H9 (cell line): Measurements from ENCODE around the gene PAK5. TPM values are rescaled to one million over a fixed set of nuclear protein-coding genes. Genes with fewer than 3 reads are reported as not detected.

Experiments used
- DNase-seq: peaks from one replicate; pipeline ENCODE4 v3.0.0-alpha.2; 2017
- H2AFZ ChIP-seq: one replicate; pipeline ENCODE4 v1.6.1; 2013; ENCODE audit warnings: mild to moderate bottlenecking, low read length, control low read depth, moderate library complexity
- H2AK5ac ChIP-seq: 2 replicates; pipeline ENCODE4 v1.6.1; 2013; ENCODE audit warnings: low read length, control low read depth, mixed read lengths; ENCODE audit not compliant: insufficient read length
- H2BK120ac ChIP-seq: one replicate; pipeline ENCODE4 v1.6.1; 2013; ENCODE audit warnings: low read depth, mild to moderate bottlenecking, low read length, control low read depth, inconsistent platforms; ENCODE audit not compliant: poor library complexity, severe bottlenecking
- H2BK12ac ChIP-seq: 2 replicates; pipeline ENCODE4 v1.6.1; 2013; ENCODE audit warnings: low read length, control low read depth, mixed read lengths, low read depth; ENCODE audit not compliant: insufficient read length
- H2BK15ac ChIP-seq: 2 replicates; pipeline ENCODE4 v1.6.1; 2013; ENCODE audit warnings: low read depth, low read length, control low read depth
- H2BK20ac ChIP-seq: one replicate; pipeline ENCODE4 v1.6.1; 2013; ENCODE audit warnings: low read depth, mild to moderate bottlenecking, low read length, control low read depth, inconsistent platforms; ENCODE audit not compliant: poor library complexity, severe bottlenecking
- H2BK5ac ChIP-seq: 2 replicates; pipeline ENCODE4 v1.6.1; 2013; ENCODE audit warnings: low read length, control low read depth, mixed read lengths; ENCODE audit not compliant: insufficient read length
- H3K14ac ChIP-seq: 2 replicates; pipeline ENCODE4 v1.6.1; 2013; ENCODE audit warnings: low read length, control low read depth; ENCODE audit not compliant: insufficient read depth
- H3K18ac ChIP-seq: 2 replicates; pipeline ENCODE4 v1.6.1; 2013; ENCODE audit warnings: low read depth, mild to moderate bottlenecking, mixed read lengths, low read length, control low read depth; ENCODE audit not compliant: insufficient read length
- H3K23ac ChIP-seq: 2 replicates; pipeline ENCODE4 v1.6.1; 2013; ENCODE audit warnings: low read length, control low read depth, mixed read lengths, low read depth; ENCODE audit not compliant: insufficient read length
- H3K23me2 ChIP-seq: 2 replicates; pipeline ENCODE4 v1.6.1; 2013; ENCODE audit warnings: low read depth, mild to moderate bottlenecking, mixed read lengths, low read length, control low read depth; ENCODE audit not compliant: insufficient read length, poor library complexity, severe bottlenecking
- H3K27ac ChIP-seq: 2 replicates; pipeline ENCODE4 v1.5.1; 2013; ENCODE audit warnings: low read length, control low read depth, mixed read lengths, low read depth; ENCODE audit not compliant: insufficient read length
- H3K27me3 ChIP-seq: 2 replicates; pipeline ENCODE4 v1.6.1; 2013; ENCODE audit warnings: low read length, control low read depth, inconsistent platforms; ENCODE audit not compliant: insufficient read depth
- H3K4ac ChIP-seq: 2 replicates; pipeline ENCODE4 v1.6.1; 2013; ENCODE audit warnings: low read depth, mild to moderate bottlenecking, control low read depth, inconsistent platforms, low read length, moderate library complexity
- H3K4me1 ChIP-seq: 2 replicates; pipeline ENCODE4 v1.6.1; 2013; ENCODE audit warnings: low read length, control low read depth, inconsistent platforms; ENCODE audit not compliant: insufficient read depth
- H3K4me2 ChIP-seq: 2 replicates; pipeline ENCODE4 v1.6.1; 2013; ENCODE audit warnings: low read length, control low read depth, mixed read lengths; ENCODE audit not compliant: insufficient read length, insufficient read depth
- H3K56ac ChIP-seq: 2 replicates; pipeline ENCODE4 v1.6.1; 2013; ENCODE audit warnings: low read depth, mild to moderate bottlenecking, mixed read lengths, low read length, control low read depth; ENCODE audit not compliant: insufficient read length
- H3K79me1 ChIP-seq: 2 replicates; pipeline ENCODE4 v1.6.1; 2013; ENCODE audit warnings: low read depth, mild to moderate bottlenecking, moderate library complexity, low read length, control low read depth, inconsistent platforms; ENCODE audit not compliant: insufficient read depth, poor library complexity, severe bottlenecking
- H3K79me2 ChIP-seq: 2 replicates; pipeline ENCODE4 v1.6.1; 2013; ENCODE audit warnings: low read length, control low read depth, inconsistent platforms; ENCODE audit not compliant: insufficient read depth
- H3K9ac ChIP-seq: 2 replicates; pipeline ENCODE4 v1.6.1; 2013; ENCODE audit warnings: low read length, control low read depth, mixed read lengths; ENCODE audit not compliant: insufficient read length; ENCODE audit errors: extremely low read depth
- H3K9me3 ChIP-seq: one replicate; pipeline ENCODE4 v1.6.1; 2013; ENCODE audit warnings: low read depth, low read length, inconsistent platforms; ENCODE audit not compliant: control insufficient read depth
- H3T11ph ChIP-seq: one replicate; pipeline ENCODE4 v1.6.1; 2013; ENCODE audit warnings: mild to moderate bottlenecking, low read length, control low read depth, inconsistent platforms
- H4K20me1 ChIP-seq: one replicate; pipeline ENCODE4 v1.6.1; 2013; ENCODE audit not compliant: control insufficient read depth, insufficient read length, insufficient read depth
- H4K5ac ChIP-seq: 2 replicates; pipeline ENCODE4 v1.6.1; 2013; ENCODE audit warnings: low read depth, mild to moderate bottlenecking, mixed read lengths, low read length, control low read depth; ENCODE audit not compliant: insufficient read length
- H4K8ac ChIP-seq: replicated peaks from 2 replicates; pipeline ENCODE4 v1.6.1; 2013; ENCODE audit warnings: low read length, control low read depth, mixed read lengths, low read depth; ENCODE audit not compliant: insufficient read length
- H4K91ac ChIP-seq: 2 replicates; pipeline ENCODE4 v1.6.1; 2013; ENCODE audit warnings: low read depth, mild to moderate bottlenecking, moderate library complexity, mixed read lengths, low read length, control low read depth; ENCODE audit not compliant: insufficient read length
- H3K27ac Mint-ChIP-seq, 3 experiments: 2 replicates in 2 of 3; 3 replicates in 1 of 3; pipeline ENCODE4 v1.8.0; 2020 to 2021; ENCODE audit warnings: mixed read lengths in 3 of 3, mild to moderate bottlenecking in 1 of 3, moderate library complexity in 1 of 3
- H3K27me3 Mint-ChIP-seq: 2 replicates; pipeline ENCODE4 v1.8.0; 2021; ENCODE audit warnings: low read depth, mild to moderate bottlenecking, moderate library complexity, mixed read lengths
- H3K36me3 Mint-ChIP-seq, 3 experiments: 2 replicates in 2 of 3; 3 replicates in 1 of 3; pipeline ENCODE4 v1.8.0; 2020 to 2021; ENCODE audit warnings: low read depth in 3 of 3, mixed read lengths in 3 of 3; ENCODE audit not compliant: insufficient read depth in 1 of 3
- H3K4me1 Mint-ChIP-seq, 2 experiments: 2 replicates each; pipeline ENCODE4 v1.8.0; 2020; ENCODE audit warnings: mixed read lengths in 2 of 2
- H3K4me3 Mint-ChIP-seq, 2 experiments: 2 replicates in 1 of 2; 3 replicates in 1 of 2; pipeline ENCODE4 v1.8.0; 2020 to 2021; ENCODE audit warnings: mild to moderate bottlenecking in 2 of 2, mixed read lengths in 2 of 2, moderate library complexity in 1 of 2
- H3K9me3 Mint-ChIP-seq, 2 experiments: 2 replicates in 1 of 2; 3 replicates in 1 of 2; pipeline ENCODE4 v1.8.0; 2020; ENCODE audit warnings: mild to moderate bottlenecking in 2 of 2, mixed read lengths in 2 of 2, moderate library complexity in 1 of 2
- CTCF ChIP-seq: fragments of 200-600 bp; sonication (generic); conservative IDR thresholded peaks from 3 replicates; pipeline ENCODE4 v1.8.0; 2021; ENCODE audit warnings: antibody characterized with exemption, mild to moderate bottlenecking
- WGBS: extraction: QIAGEN DNeasy Blood & Tissue Kit; methylation state at CpG from one replicate; pipeline ENCODE4 v1.1.7; 2013; ENCODE audit warnings: missing lambda C conversion rate, low lambda C conversion rate, mixed read lengths; ENCODE audit not compliant: insufficient read length; ENCODE audit errors: extremely low coverage; 5-methylcytosine and 5-hydroxymethylcytosine counted together
- total RNA-seq: library from RNA; stranded (reverse); gene quantifications from 2 replicates; pipeline ENCODE4 v1.2.1, GENCODE V29; 2021

Gene PAK5
- total RNA-seq, 1 experiment from 2014 or later: 0.20 TPM

GRCh38 chr20:9501473-9501872 is 337.4 kb downstream of the PAK5 start:
- no peak overlapping the region for H4K8ac ChIP-seq
- peaks cover 42% of the 10 kb centered on the region for H3K27me3 Mint-ChIP-seq
- no peak overlapping the region for H3K27ac Mint-ChIP-seq
- no peak overlapping the region for H2BK15ac ChIP-seq
- H2AK5ac ChIP-seq: no peak overlapping the region
- no peak overlapping the region for H3K56ac ChIP-seq
- H3K4me2 ChIP-seq: no peak overlapping the region
- no peak overlapping the region for H4K91ac ChIP-seq
- no peak overlapping the region for H3K4me3 Mint-ChIP-seq
- no peak for DNase-seq
- no peaks in the 10 kb centered on the region for H4K20me1 ChIP-seq
- H3K4me1 ChIP-seq: no peaks in the 10 kb centered on the region; the same call in 1 of the 2 replicates
- H3T11ph ChIP-seq: no peak overlapping the region
- no peak overlapping the region for H3K4ac ChIP-seq
- peaks cover 14% of the 10 kb centered on the region; the same call in 1 of the 2 replicates for H3K27me3 ChIP-seq
- H3K27ac ChIP-seq: no peak overlapping the region
- WGBS: no CpG with 5 or more reads among the region's 2 CpGs
- H3K79me1 ChIP-seq: no peaks in the 10 kb centered on the region
- TF ChIP-seq CTCF: no peak
- H3K9ac ChIP-seq: no peak overlapping the region
- no peak overlapping the region for H2AFZ ChIP-seq
- no peaks in the 10 kb centered on the region for H3K36me3 Mint-ChIP-seq
- H2BK5ac ChIP-seq: no peak overlapping the region
- no peak overlapping the region for H2BK120ac ChIP-seq
- no peak overlapping the region for H4K5ac ChIP-seq
- H3K18ac ChIP-seq: no peak overlapping the region
- H3K9me3 ChIP-seq: no peaks in the 10 kb centered on the region
- H3K79me2 ChIP-seq: no peaks in the 10 kb centered on the region
- H3K23me2 ChIP-seq: no peaks in the 10 kb centered on the region
- H3K4me1 Mint-ChIP-seq: peaks cover 8 to 11% of the 10 kb centered on the region in 2 experiments
- no peak overlapping the region for H2BK12ac ChIP-seq
- peaks cover 1 to 4% of the 10 kb centered on the region in 2 experiments; a peak in 1 of 5 replicates for H3K9me3 Mint-ChIP-seq
- H2BK20ac ChIP-seq: no peak overlapping the region
- H3K14ac ChIP-seq: no peak overlapping the region
- H3K23ac ChIP-seq: no peak overlapping the region
